PFSK-1 (cell line): Measurements from ENCODE around the gene LCN12.

Experiments
- FOXP2 ChIP-seq: optimal IDR thresholded peaks from 2 replicates; pipeline ENCODE3; 2011; ENCODE audit warnings: borderline replicate concordance, control low read depth, inconsistent platforms; ENCODE audit not compliant: insufficient read depth; ENCODE audit errors: extremely low read length, extremely low read depth
- POLR2AphosphoS5 ChIP-seq: IDR thresholded peaks from 2 replicates; pipeline ENCODE4 v1.6.1; 2012; ENCODE audit warnings: low read depth, mild to moderate bottlenecking, control low read depth, low read length, moderate library complexity
- REST ChIP-seq, 2 experiments: IDR thresholded peaks; 2 replicates each; pipeline versions ENCODE4 v1.6.1 to v1.8.0; 2011 to 2012; ENCODE audit warnings: low read depth in 2 of 2, low read length in 2 of 2, control low read depth in 1 of 2, inconsistent platforms in 1 of 2, mild to moderate bottlenecking in 1 of 2, moderate library complexity in 1 of 2; ENCODE audit not compliant: insufficient read depth in 1 of 2
- SIN3A ChIP-seq: IDR thresholded peaks from 2 replicates; pipeline ENCODE4 v1.6.1; 2012; ENCODE audit warnings: mild to moderate bottlenecking, low read length, moderate library complexity, borderline replicate concordance; ENCODE audit not compliant: insufficient read depth
- TAF1 ChIP-seq: IDR thresholded peaks from 2 replicates; pipeline ENCODE4 v1.6.1; 2012; ENCODE audit warnings: low read length, control low read depth, borderline replicate concordance; ENCODE audit not compliant: insufficient read depth

The LCN12 gene

DNA sequence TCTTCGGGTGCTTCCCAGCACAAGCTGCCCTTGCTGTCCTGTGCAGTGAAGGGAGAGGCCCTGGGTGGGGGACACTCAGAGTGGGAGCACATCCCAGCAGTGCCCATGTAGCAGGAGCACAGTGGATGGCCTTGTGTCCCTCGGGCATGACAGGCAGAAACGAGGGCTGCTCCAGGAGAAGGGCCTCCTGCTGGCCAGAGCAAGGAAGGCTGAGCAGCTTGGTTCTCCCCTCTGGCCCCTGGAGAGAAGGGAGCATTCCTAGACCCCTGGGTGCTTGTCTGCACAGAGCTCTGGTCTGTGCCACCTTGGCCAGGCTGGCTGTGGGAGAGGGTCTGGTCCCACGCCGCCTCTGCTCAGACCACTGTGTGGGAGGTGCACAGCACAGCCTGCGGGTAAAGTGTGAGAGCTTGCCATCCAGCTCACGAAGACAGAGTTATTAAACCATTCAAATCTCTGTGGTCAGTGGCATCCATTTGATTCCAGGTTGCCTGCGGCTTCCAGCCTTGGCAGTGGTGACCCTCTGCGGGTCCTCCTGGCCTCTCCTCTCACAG lies 25.8 kb upstream of the LCN12 start:
- TF ChIP-seq REST (IDR thresholded peaks at IDR 0.05; ENCODE audit: insufficient read depth in 1 of 2, low read depth in 2 of 2, low read length in 2 of 2) = no peak
- TF ChIP-seq FOXP2 = no peak
- no peak for TF ChIP-seq TAF1
- TF ChIP-seq POLR2AphosphoS5 = no peak
- TF ChIP-seq SIN3A = no peak

- no peak for TF ChIP-seq SIN3A
- TF ChIP-seq REST (IDR thresholded peaks at IDR 0.05; ENCODE audit: insufficient read depth in 1 of 2, low read depth in 2 of 2, low read length in 2 of 2) = no peak
- TF ChIP-seq TAF1 = no peak
- TF ChIP-seq FOXP2 = no peak
These were observed 25.3 kb upstream of the LCN12 start for GRCh38 chr9:136926749-136927148.

- no peak for TF ChIP-seq FOXP2
- TF ChIP-seq POLR2AphosphoS5 = no peak
- no peak for TF ChIP-seq TAF1
- TF ChIP-seq REST (IDR thresholded peaks at IDR 0.05; ENCODE audit: insufficient read depth in 1 of 2, low read depth in 2 of 2, low read length in 2 of 2) = no peak
- no peak for TF ChIP-seq SIN3A
These were observed 24.5 kb upstream of the LCN12 start for GRCh38 chr9:136927343-136928271.

GRCh38 chr9:136928591-136928990 lies 23.5 kb upstream of the LCN12 start:
- no peak for TF ChIP-seq TAF1
- no peak for TF ChIP-seq FOXP2
- TF ChIP-seq POLR2AphosphoS5 = no peak
- TF ChIP-seq SIN3A = no peak
- TF ChIP-seq REST (IDR thresholded peaks at IDR 0.05; ENCODE audit: insufficient read depth in 1 of 2, low read depth in 2 of 2, low read length in 2 of 2) = no peak

DNA sequence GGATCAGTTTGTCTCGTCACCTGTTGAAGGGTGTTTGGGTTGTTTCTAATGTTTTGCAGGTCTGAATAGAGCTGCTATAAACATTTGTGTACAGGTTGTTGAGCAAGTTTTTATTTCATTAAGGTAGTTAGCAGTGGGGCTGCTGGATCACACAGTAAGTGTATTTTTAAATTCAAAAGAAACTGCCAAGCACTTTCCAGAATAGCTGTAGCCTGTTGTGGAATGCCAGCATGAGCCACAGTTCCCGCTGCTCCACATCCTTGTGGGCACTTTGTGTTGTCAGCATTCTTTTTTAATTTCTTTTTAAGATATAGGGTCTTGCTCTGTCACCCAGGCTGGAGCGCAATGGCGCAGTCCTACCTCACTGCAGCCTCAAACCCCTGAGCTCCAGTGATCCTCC lies 22.1 kb upstream of the LCN12 start:
- TF ChIP-seq SIN3A (no peak), POLR2AphosphoS5 (no peak), REST (IDR thresholded peaks at IDR 0.05; ENCODE audit: insufficient read depth in 1 of 2, low read depth in 2 of 2, low read length in 2 of 2) (no peak), TAF1 (no peak), FOXP2 (no peak)
